Stimulated activated CD4-positive, alpha-beta T cell treated with anti-CD3 and anti-CD28 coated beads, Interleukin-4, amount 100 ng/mL, for 48 hours (primary cell): ENCODE results near the gene KLHL7.
"Not testable (repeated sequence)": the region's sequence is repeated elsewhere in the genome, so short reads cannot be mapped to it uniquely, and the experiment has no call there.

Experiments
- DNase-seq, 2 donors: peaks; one replicate each; pipeline ENCODE4 v3.0.0-alpha.2; 2020; ENCODE audit warnings: low read depth in 2 of 2

Gene KLHL7

DNA sequence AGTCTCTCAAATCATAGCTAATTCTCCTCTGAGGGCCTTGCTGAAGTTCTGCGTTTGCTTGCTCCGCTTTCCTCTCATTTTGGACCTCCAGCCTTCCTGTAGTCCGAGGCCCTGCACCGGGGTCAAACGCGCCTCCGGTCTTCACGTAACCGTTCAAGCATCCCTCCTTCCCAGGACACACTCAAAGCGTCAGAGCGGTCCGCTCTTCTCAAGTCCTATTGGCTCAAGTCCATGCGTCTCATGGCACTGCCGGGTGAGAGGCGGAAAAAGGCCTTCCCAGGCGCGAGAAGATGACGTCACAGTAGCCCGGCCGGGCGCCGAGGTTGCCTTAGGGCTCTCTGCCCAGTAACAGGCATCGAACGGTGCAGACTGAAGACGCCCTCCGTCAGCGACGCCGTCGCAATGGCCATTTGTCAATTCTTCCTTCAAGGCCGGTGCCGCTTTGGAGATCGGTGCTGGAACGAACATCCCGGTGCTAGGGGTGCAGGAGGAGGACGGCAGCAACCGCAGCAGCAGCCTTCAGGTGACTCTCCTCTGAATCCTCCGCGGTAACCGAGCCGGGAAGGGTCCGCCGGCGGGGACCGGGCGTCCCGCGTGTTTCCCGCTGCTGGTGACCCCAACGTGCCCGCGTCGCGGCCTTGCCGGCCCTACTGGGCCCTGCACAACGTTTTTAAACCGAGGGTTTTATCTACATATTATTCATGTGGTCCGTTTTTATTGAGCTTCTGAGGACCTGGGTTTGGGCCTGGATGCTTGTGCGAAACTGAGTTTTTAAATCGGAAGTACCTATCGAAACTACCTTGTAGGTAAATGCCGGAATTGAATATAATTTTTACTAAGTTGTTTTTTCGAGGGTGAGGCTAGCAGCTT is 76.3 kb downstream of the KLHL7 start, which contains the start of gene NUP42:
NUP42 (plus strand) TSS at position 365 of the 870 bp plus-strand sequence; CDS start at position 403, 38 bp downstream.
- DNase-seq: peak; percentile 94

DNA sequence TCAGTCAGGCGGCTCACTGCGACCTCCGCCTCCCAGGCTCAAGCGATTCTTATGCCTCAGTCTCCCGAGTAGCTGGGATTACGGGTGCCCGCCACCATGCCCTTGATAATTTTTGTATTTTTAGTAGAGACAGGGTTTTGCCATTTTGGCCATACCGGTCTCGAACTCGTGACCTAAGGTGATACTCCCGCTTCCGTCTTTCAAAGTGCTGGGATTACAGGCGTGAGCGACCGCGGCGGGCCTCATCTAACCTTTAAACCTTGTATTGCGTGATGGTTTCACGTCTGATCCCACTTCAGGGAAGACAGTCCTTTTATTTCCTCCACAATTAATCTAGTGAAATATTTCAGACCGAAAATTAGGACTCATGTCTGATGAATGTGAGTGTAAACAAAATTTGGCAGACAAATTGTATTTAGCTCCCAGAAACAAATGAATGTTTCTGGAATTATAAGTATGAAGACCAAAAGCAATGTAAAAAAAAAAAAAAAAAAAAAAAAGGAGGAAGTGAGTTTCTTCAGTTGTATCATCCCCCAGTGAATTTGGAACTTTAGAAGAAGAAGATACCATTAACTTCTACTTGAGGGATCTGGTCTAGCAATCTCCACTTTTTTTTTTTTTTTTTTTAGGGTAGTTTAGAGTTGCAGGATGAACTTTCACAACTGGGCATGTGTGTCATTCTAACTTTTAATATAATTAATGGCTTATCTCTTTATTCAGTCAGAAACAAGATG is 77.9 kb downstream of the KLHL7 start:
- DNase-seq: no peak

DNA sequence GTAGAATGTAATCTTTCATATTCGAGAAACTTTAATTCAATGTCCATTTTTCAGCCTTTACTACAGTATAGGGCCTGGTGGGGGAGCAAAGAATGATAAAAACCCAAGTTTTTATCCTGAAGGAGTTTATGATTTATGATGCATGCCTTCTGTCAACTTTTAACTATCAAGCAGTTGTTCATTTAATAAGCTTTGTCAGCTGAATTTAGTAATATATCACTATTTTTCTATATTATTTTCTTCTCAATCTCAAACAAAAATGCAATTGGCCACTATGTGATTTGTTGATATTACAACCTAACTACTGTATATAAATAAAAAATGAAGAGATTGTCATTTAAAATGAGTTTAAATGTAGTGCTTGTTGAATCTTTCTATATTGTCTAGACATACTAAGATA is 78.7 kb downstream of the KLHL7 start:
- DNase-seq: no peak

DNA sequence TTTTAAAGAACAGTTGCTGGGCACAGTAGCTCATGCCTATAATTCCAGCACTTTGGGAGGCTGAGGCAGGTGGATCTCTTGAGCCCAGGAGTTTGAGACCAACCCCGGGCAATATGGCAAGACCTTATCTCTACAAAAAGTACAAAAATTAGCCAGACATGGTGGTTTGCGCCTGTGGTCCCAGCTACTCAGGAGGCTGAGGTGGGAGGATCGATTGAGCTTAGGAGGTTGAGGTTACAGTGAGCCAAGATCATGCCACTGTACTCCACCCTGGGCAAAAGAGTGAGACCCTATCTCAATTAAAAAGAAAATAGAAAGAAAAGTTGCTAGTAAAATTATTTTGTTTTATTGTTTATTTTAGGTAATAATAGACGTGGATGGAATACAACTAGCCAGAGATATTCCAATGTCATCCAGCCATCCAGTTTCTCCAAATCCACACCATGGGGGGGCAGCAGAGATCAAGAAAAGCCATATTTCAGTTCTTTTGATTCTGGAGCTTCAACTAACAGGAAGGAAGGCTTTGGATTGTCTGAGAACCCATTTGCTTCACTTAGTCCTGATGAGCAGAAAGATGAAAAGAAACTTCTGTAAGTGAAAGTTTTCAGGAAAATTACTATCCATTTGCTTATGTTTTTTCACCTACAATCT is 79.2 kb downstream of the KLHL7 start:
- DNase-seq: no peak

DNA sequence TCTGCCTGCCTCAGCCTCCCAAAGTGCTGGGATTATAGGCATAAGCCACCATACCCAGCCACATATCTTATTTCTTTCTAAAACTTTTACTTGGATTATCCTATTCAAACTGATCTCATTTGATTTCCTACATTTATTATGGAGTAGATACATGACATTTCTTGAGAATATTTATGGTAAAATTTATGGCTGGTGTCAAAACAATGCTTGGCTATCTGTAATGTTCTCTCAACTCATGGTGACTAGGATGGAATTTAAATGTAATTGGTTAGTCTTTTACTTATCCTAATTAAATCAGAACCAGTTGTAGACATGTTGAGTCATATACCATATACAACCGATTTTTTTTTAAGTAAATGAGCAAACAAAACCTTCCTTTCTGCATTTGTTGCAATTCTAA is 80.4 kb downstream of the KLHL7 start:
- no peak for DNase-seq

DNA sequence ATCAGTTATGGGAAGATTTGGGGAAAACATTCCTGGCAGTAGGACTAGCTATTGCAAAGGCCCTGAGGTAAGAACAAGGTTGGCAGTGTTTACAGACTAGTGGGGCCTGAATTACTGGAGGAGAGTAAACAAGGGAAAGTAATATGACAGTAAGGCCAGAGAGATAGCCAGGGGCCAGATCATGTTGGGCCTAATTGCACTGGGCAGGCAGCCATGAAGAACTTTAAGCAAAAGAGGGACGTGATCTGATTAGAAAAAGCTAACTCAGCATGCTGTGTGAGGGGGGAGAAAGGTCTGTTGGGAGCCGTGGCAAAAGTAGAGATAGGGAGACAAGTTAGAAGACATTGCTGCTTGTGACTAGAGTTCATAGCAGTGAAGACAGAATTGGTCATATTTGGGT is 85.4 kb downstream of the KLHL7 start:
- DNase-seq: no peak

DNA sequence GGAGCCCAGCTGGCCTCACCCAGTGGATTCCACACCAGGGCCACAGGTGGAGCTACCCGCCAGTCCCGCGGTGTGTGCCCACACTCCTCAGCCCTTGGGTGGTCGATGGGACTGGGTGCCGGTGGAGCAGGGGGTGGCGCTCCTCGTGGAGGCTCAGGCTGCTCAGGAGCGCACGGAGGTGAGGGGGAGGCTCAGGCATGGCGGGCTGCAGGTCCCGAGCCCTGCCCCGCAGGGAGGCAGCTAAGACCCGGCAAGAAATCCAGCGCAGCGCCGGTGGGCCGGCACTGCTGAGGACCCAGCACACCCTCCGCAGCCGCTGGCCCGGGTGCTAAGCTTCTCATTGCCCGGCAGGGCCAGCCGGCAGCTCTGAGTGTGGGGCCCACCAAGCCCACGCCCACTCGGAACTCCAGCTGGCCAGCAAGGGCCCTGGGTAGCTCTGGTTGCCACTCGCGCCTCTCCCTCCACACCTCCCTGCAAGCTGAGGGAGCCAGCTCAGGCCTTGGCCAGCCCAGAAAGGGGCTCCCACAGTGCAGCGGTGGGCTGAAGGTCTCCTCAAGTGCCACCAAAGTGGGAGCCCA is 88.2 kb downstream of the KLHL7 start:
- not testable (repeated sequence) for DNase-seq

DNA sequence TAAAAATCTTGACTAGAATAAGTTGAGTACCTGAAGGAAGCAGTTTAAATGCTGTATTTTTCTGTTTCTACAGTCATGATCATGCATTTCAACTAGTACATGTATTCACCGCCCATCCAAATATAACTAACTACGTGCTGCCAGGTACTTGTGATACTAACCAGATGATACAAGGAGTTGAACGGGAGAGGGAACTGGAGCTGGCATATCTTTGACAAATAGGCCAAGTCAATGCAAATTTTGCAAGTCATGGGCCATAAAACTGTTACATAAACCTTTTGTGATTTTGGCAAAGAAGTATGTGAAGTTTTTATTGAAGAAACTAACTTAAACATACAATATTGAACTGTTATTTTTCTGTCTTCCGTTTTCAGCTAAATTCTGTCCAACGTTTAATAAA is 90.7 kb downstream of the KLHL7 start:
- DNase-seq: no peak

DNA sequence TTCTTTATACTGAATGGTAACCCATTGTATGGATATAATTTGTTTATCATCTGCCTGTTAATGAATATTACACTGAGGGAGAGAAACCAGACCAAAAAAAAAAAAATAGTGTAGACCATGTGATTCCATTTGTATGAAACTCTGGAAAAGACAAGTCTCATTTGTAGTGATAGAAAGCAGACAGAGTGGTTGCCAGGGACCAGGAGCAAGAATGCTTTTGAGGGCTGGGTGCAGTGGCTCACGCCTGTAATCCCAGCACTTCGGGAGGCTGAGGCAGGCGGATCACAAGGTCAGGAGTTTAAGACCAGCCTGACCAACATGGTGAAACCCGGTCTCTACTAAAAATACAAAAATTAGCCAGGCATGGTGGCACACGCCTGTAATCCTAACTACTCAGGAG is 92.2 kb downstream of the KLHL7 start:
- DNase-seq: not testable (repeated sequence)

DNA sequence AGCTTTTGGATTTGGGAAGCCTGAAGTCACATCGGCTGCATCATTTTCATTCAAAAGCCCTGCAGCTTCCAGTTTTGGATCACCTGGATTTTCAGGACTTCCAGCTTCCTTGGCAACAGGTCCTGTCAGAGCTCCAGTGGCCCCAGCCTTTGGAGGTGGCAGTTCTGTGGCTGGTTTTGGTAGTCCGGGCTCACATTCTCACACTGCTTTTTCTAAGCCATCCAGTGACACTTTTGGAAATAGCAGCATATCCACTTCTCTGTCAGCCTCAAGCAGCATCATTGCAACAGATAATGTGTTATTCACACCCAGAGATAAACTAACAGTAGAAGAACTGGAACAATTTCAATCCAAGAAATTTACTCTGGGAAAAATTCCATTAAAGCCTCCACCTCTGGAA is 94.7 kb downstream of the KLHL7 start:
- no peak for DNase-seq

DNA sequence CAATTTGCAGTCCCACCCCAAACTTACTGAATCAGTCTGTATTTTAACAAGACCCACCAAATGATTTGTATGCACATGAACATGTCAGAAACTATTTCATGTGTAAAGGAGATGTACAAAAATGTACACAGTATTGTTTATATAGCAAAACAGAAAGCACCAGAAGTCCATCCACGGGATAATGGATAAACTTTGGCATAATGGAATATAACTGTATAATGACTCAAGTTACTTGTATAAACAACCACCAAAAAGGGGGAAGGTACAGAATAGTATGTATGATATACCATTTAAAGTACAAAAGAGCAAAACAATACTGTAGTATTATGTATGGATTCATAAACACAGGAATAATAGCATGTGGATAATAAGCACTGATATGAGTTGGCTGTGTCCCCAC is 98.7 kb downstream of the KLHL7 start:
- DNase-seq: no peak

DNA sequence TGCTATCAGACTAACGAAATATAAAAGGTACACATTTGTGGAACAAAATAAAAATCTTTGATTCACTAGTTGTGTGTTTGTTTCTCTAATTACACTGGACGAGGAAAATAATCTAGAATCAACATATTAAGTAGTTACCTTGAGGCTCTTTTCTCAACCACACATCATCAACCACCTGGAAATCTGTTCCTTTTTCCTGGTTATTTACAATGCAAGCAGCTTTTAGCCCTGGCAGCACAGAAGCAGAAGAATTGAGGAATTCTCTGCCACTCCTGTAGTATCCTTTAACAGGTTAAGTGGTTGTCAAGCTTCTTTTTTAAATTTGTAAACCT is 100.0 kb downstream of the KLHL7 start:
- DNase-seq: no peak

DNA sequence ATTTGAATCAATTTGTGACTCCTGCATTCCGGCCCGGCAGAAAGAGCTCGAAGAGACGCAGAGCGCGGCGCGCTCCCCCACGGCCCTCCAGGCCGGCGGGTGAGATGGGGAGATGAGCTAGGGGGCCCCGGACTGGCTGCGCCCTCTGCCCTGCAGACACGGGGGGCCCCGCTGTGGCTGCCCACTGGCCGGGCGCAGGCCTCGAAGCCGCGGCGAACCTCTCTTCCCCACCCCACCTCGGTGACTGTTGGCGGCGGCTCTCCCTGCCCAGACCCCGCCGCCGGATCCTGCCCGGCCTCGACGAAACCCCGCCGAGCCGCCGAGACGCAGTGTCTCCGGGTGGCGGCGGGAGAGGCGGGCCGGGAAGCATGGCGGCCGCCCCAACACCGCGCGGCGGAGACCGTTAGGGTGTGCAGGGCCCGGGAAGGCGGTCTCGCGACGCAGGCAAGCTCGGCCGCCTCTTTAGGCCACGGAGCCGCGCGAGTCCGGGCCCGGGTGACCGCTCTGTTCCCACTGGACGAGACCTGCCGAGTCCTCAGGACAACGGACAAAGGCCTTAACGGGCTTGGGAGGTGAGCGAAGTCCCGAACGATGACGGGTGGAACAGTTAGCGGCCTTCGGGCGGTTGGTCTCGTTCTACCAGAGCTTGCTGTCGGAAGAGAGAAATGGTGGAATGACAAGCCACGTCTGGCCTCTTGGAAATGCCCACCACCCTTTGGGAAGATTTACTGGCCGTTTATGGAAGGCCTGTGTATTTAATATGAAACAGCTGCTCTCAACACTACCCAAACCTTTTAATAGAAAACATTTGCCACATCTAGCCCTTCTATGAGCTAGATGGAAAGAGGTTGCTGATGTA is 100.6 kb downstream of the KLHL7 start:
- no peak for DNase-seq

DNA sequence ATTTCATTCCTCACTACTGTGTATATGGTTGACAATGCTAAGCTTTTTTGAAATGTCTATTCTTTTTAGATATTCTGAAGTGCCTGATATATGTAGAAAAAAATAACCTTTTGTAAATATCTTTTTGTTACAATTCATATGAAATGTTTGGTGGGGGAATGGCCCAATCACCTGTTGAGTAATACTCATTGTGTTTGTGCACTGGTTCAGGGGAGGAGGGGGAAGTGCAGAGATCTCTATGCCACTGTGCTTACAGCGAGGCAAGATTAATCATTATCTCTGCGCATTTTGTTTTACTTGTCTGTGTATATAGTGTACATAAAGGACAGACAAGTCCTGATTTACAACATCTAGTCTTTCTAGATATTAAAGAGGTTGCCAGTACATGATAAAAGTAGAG is 101.4 kb downstream of the KLHL7 start:
- DNase-seq: no peak

DNA sequence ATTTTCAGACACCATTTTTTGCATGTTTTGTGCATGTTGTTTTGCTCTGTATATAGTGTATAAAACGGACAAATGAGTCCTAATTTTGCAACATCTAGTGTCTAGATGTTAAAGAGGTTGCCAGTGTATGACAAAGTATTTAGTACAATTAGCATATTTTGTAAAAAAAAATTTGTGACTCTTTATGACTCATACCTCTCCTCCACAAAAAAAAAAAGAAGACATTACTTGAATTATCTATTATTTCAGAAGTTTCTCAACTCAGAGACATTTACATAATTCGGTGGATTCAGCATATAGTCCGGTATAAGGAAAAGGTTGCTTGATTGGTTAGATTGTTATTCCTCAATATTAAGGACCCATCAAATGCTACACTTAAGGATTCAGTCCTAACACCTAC is 102.3 kb downstream of the KLHL7 start:
- DNase-seq: no peak

DNA sequence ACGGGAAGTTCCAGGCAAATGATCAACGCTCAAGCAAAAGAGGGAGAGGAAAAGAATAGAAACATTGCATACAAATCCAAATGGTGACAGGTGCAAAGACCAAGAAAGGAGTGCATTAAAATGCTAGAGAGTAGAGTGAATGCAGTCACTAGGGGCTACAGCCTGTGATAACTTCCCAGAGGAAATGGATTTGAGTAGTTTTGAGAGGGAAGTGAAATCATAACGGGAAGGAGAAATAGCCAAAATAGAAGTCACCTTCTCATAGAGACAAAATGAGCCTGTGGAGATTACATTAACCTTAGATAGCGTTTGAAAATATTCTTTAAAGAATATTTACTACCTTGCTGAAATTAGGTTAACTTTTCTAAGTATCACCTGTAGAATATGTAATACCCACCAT is 102.7 kb downstream of the KLHL7 start:
- no peak for DNase-seq

DNA sequence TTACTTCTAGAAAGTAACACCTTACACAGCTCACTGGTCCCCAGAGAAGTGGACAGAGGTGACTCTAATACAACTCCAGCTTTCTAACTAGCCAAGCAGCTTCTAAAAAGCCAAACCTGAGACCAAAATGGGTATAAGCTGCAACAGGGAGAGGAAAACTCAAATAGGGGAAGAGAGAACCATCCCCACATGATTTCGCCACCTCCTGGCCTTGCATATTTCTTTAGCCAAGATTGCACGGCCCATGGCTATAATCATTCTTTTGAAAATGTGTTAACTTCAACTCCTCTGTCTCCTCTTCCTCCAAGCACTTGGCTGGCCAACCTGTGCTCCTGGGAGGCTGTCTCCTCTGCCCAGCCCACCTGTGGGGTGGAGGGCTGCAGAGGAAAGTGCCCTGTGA is 104.9 kb downstream of the KLHL7 start:
- no peak for DNase-seq

DNA sequence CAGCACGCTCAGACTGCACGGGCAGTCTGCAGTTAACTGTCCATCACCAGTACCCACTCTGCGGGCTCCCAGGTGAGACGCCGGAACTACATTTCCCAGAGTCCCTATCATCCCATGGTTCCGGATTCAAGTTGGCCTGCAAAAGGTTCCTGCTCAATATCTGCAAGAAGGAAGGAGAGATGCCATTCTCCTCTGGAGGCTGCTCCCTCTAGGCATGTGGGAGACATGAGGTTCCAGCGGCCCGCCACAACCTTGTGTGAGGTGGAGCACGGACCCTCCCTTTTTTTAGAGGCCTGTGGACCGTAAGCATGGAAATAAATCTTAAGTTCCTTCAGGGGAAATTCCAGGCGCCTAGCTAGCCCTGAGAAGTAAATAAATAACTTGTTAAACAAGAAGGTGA is 106.0 kb downstream of the KLHL7 start:
- no peak for DNase-seq

DNA sequence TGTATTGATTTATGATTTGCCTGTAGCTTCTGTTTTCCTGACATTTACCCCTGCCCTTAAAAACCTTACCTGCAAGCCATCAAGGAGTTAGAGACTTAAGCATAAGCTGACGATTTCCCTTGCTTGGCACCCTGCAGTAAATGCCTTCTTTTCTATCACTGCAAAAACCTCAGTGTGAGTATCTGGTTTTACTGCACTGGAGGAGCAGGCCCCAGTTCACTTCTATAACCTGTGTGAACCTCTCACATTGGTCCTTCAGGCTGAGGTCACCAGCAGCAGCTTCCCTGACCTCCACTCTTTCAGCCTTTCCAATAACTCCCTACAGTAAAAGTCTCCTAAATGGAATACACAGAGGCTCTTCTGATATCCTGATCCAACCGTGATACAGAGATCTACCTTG is 106.8 kb downstream of the KLHL7 start:
- DNase-seq: no peak

DNA sequence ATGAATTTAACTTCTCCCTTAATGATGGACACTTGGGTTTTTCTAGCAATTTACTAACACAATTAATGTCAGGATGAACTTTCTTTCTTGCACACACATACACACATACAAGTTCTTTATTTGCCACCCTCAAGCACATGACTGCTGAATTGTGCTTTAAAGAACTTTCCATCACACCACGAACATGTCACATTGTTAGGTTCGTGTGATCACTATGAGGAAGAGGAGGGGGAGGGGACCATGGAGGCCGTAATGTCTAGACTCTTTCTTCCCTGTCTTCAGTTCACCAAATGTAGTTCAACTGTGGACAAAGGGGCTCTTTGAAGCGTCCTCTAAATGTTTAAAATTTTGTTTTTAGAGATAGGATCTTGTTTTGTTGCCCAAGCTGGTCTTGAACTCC is 107.3 kb downstream of the KLHL7 start:
- DNase-seq: no peak

DNA sequence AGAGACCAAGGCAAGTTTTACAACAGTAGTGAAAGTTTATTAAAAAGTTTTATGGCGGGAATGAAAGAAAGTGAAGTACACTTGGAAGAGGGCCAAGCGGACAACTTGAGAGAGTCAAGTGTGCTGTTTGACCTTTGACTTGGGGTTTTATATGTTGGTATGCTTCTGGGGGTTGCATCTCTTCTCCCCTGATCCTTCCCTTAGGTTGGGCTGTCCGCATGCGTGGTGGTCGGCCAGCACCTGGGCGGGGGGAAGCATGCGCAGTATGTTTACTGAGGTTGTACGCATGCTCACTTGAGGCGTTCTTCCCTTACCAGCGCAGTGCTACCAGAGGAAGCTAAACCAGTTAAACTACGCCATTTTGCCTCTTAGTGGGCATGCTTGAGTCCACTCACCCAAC is 108.2 kb downstream of the KLHL7 start:
- no peak for DNase-seq
